ENCODE data around the gene JRKL.

Gene JRKL

GRCh38 chr11:96389720-96390487, at the start of gene JRKL, which contains the start of gene CCDC82:
JRKL (plus strand) TSS chr11:96390013; CDS start chr11:96390650, 637 bp downstream.
CCDC82 (minus strand) TSS chr11:96389912; CDS start chr11:96384747, 5,165 bp downstream.
- no peak for TF ChIP-seq CTCF (IDR thresholded peaks at IDR 0.05; ENCODE audit: low read length, missing control alignments)
- DNase-seq (ENCODE audit: low read depth) = peak; percentile 94
- H3K4me3 ChIP-seq (replicated peaks; ENCODE audit: low read depth, low read length) = peak within 1 kb of the TSS; percentile 87

- peak; percentile 47 for DNase-seq (ENCODE audit: low read depth)
- no peak for TF ChIP-seq CTCF (IDR thresholded peaks at IDR 0.05; ENCODE audit: low read length, missing control alignments)
- H3K4me3 ChIP-seq (replicated peaks; ENCODE audit: low read depth, low read length) = peak overlapping the region; percentile 72
Measured at GRCh38 chr11:96340555-96340885, 49.3 kb upstream of the JRKL start.

GRCh38 chr11:96341211-96342013, 48.4 kb upstream of the JRKL start:
- peak overlapping the region; percentile 72 for H3K4me3 ChIP-seq (replicated peaks; ENCODE audit: low read depth, low read length)
- peak; percentile 64 for DNase-seq (ENCODE audit: low read depth)
- TF ChIP-seq CTCF (IDR thresholded peaks at IDR 0.05; ENCODE audit: low read length, missing control alignments) = peak; percentile 42

GRCh38 chr11:96342014-96342960, 47.5 kb upstream of the JRKL start:
- H3K4me3 ChIP-seq (replicated peaks; ENCODE audit: low read depth, low read length) = peak overlapping the region; percentile 72
- no peak for DNase-seq (ENCODE audit: low read depth)
- TF ChIP-seq CTCF (IDR thresholded peaks at IDR 0.05; ENCODE audit: low read length, missing control alignments) = no peak

- peak; percentile 97 for DNase-seq (ENCODE audit: low read depth)
- peak; percentile 80 for TF ChIP-seq CTCF (IDR thresholded peaks at IDR 0.05; ENCODE audit: low read length, missing control alignments)
- peak within 1 kb of the TSS; percentile 72 for H3K4me3 ChIP-seq (replicated peaks; ENCODE audit: low read depth, low read length)
Measured at GRCh38 chr11:96342961-96343711, 46.7 kb upstream of the JRKL start, which contains the start of gene MAML2. MAML2 (minus strand) TSS chr11:96343195; CDS start chr11:96341895, 1,300 bp downstream.

- H3K4me3 ChIP-seq (replicated peaks; ENCODE audit: low read depth, low read length) = no peak overlapping the region
- DNase-seq (ENCODE audit: low read depth) = no peak
- TF ChIP-seq CTCF (IDR thresholded peaks at IDR 0.05; ENCODE audit: low read length, missing control alignments) = no peak
Measured at GRCh38 chr11:96356848-96357247, 33.0 kb upstream of the JRKL start.

Measured in fibroblast of pulmonary artery (primary cell).